Activated CD4-positive, alpha-beta T cell treated with anti-CD3 and anti-CD28 coated beads for 1 hour (primary cell): ENCODE results near the gene AXL.
"Not testable (repeated sequence)": the region's sequence is repeated elsewhere in the genome, so short reads cannot be mapped to it uniquely, and the experiment has no call there.

Experiments used
- DNase-seq: peaks from one replicate; pipeline ENCODE4 v3.0.0-alpha.2; 2020

AXL gene

GRCh38 chr19:41218615-41219507, at the start of gene AXL:
Gene AXL, plus strand, starts transcription at chr19:41219223. Its CDS starts 170 bp downstream, at chr19:41219393.
- no peak for DNase-seq

- DNase-seq, result no peak
These were observed 46.5 kb upstream of the AXL start for GRCh38 chr19:41172297-41173164.

DNA sequence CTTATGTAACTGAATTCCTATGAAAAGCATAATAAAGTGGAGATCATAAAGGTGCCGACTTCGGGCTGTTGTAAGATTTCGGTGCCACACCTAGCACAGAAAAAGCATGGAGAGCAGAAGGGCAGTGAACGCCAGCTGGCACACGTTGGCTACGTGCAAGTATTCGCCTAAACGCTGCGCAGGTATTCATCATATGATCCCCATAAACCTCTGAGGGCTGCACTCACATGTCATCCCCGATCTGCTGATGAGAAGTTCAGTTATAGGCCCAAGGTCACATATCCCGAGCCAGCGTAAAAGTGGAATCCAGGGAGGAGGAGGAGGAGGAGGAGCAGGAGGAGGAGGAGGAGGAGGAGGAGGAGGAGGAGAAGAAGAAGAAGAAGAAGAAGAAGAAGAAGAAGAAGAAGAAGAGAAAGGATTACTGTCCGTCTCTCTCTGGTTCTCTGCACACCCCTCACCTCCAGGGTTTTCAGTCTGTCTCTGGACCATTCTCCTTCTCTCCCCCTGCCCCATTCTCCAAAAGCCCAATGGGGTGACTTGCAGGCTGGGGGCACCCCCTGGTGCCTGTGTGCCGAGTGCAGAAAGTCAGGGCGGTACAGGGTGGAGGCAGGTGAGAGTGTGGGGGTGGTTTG, 44.6 kb upstream of the AXL start:
- no peak for DNase-seq

DNA sequence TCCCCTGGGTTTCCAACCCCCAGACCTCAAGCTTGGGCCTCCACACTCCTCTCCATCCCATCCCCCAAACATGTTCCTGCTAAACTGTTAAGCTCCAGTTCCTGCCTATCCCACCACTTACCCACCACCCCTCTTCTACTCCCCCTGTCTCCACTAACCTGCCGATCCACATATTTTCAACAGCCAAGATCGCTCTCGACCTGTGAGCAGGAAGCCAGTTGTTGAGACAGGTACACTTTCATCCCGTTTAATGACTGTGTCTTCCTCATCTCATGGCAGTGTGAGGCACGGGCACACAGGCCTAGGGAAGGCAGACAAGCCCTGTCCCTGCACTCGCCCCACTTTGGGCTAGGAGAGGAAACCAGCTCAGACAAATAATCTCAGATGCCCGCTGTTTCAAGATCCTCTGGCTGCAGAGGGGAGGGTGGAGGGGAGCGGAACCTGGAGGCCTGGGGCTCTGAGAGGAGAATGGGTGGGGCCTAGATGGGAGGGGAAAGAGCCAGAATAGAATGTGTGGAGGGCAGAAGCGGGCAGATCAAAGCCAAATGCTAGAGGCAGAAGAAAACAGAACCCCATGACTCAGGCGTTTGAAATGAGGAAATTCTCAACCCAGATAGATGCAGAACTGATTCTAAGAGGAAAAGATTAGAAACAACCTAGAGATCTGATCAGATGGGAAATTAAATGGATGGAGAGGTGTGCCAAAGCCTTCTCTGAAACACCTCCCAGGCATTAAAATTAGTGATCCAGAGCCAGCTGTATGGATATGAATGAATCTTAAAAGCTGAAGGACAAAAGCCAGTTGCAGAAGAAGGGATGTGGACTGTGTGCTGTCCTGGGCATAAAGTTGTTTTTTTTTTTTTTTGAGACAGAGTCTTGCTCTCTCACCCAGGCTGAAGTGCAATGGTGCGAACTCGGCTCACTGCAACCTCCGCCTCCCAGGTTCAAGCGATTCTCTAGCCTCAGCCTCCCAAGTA, 42.9 kb upstream of the AXL start:
- DNase-seq, result peak; percentile 11

DNA sequence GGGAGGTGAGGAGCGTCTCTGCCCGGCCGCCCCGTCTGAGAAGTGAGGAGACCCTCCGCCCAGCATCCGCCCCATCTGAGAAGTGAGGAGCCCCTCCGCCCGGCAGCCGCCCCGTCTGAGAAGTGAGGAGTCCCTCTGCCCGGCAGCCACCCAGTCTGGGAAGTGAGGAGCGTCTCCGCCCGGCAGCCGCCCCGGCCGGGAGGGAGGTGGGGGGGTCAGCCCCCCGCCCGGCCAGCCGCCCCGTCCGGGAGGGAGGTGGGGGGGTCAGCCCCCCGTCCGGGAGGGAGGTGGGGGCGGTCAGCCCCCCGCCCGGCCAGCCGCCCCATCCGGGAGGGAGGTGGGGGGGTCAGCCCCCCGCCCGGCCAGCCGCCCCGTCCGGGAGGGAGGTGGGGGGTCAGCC, 38.9 kb upstream of the AXL start:
- not testable (repeated sequence) for DNase-seq

- no peak for DNase-seq
These were observed 31.8 kb upstream of the AXL start for GRCh38 chr19:41186971-41187883.

- DNase-seq, result no peak
These were observed 31.1 kb upstream of the AXL start for GRCh38 chr19:41187884-41188279.

- no peak for DNase-seq
These were observed 29.5 kb upstream of the AXL start for GRCh38 chr19:41189425-41190065.

DNA sequence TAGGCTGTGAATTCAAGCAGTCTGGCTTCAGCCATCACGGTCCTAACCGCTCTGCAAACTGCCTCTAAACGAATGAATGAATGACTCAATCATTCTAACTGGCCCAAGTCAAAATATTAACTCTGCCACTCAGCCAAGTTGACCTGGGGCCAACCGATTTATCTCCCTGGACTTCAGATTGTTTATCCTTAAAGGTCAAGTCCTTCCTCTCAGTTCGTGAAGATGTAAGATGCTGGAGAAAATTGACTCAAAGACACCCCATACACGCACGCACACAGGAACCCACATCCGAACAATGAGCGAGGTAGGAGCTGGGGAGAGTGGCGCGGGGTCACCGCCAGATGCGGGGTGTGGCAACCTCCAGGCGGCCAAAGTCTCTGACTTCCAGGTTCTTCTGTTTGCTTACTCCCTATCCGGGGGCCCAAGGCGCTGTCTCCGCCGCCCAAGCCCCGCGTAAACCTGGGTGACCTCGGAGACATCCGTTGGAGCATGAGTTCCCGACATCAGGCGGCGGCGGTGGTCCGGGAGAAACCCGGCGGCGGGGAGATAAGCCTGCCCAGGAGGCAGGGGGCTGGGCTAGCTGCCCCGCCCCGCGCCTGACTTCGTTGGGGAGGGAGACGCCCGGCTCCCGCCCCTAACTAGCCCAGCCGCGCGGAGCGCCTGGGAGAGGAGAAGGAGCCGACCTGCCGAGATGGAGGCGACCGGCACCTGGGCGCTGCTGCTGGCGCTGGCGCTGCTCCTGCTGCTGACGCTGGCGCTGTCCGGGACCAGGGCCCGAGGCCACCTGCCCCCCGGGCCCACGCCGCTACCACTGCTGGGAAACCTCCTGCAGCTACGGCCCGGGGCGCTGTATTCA, 26.2 kb upstream of the AXL start, which contains the start of gene CYP2S1:
Gene CYP2S1 (plus strand): TSS at position 646 of the 856 bp plus-strand sequence. CDS start 46 bp downstream, at position 692.
- DNase-seq, result no peak

DNA sequence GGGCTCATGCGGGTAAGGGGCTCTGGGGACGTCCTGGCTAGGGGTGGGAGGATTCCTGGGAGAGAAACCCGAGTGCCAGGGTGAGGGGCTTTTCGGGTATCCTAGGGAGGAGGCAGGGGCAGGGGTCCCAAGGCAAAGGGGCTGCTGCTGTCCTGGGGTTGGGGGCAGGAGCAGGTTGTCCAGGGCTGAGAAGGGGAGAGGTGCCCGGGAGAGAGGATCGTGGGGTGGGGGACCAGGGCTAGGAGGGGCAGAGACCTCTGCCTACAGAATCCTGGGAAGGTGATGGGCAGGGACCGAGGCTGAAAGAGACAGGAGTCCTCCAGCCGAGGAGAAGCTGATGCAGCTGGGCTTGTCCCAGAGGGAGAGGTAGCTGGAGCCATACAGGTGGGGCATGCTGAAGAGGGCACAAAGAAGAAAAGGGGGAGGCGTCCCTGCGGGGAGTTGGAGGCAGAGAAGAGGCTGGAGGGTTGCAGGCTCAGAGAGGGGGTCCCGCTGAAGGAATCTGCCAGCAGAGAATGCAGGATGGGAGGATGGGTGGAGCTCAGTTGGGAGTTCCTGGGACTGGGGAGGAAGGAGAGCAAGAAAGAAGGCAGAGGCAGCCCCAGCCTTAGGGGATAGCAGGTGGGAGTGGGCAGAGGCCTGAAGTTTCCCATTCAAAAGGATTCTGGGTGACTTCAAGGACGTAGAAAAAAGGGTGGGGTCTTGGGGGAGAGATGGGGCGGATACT, 25.4 kb upstream of the AXL start:
- DNase-seq, result no peak

DNA sequence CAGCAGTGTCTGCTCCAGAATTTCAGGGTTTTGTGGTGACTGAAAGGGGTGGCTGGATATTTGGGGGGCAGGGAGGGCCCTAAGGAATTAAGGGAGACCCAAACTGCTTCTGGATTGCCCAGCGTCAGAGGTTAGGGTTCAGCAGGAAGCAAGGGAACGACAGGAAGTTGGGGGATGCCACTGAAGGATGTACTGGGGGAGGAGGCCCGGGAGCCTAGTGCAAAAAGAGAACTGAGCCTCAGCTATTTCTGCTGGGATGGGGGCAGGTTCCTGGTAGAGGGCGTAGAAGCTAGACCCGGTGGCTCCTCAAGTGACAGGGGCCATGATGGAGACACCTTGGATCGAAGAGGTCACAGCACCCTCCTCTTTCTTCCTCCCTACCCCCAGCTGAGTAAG, 24.9 kb upstream of the AXL start:
- no peak for DNase-seq

GRCh38 chr19:41195675-41196497, 23.1 kb upstream of the AXL start:
- no peak for DNase-seq

DNA sequence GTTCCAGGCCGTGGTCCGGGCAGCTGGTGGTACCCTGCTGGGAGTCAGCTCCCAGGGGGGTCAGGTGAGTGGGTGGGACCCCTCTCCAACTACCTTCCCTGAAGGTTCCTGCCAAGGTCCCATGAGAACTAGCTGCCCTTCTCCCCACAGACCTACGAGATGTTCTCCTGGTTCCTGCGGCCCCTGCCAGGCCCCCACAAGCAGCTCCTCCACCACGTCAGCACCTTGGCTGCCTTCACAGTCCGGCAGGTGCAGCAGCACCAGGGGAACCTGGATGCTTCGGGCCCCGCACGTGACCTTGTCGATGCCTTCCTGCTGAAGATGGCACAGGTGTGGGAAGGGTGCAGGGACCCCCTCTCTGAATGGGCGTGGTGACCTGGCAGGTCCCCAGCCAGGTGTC, 20.5 kb upstream of the AXL start:
- no peak for DNase-seq

DNA sequence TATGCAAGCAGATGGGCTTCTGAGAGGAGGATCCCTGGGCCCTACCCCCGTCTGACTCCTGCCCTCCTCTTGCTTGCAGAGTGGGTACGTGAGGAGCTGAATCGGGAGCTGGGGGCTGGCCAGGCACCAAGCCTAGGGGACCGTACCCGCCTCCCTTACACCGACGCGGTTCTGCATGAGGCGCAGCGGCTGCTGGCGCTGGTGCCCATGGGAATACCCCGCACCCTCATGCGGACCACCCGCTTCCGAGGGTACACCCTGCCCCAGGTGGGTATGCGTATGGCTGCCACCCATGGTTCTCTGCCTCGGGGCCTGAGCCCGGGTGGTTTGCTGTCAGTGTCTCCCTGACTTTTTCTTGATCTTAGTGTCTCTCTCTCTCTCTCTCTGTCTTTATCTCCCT, 15.7 kb upstream of the AXL start:
- no peak for DNase-seq

DNA sequence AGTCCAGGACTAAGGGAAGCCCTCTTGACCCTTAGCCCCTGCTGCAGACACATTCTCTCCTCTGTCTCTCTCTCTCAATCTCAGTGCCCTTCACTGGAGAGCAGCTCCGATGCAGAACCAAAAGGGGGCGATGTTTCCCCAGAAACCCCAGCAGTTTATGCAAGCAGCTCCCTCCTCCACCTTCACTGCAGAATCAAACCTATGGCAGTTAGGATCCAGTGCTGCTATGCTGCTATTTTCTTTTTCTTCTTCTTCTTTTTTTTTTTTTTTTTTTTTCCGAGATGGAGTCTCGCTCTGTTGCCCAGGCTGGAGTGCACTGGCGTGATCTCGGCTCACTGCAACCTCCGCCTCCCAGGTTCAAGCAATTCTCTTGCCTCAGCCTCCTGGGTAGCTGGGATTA, 14.7 kb upstream of the AXL start:
- peak; percentile 73 for DNase-seq

- DNase-seq, result no peak
These were observed 13.0 kb upstream of the AXL start for GRCh38 chr19:41205995-41206394.

DNA sequence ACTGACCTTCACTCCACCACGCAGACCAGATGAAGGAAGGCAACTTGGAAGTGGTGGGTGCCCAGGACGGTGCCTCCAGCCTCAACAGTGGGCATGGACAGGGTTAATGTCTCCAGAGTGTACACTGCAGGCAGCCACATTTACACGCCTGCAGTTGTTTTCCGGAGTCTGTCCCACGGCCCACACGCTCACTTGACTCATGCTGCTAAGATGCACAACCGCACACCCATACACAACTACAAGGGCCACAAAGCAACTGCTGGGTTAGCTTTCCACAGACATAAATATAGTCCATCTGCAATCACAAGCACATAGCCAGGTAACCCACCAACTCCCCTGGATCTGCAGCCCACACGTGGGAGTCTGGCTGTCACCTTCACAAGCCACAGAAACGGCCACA, 12.6 kb upstream of the AXL start:
- no peak for DNase-seq
